HepG2 (cell line): ENCODE measurements around the gene LRRC8D. TPM values are rescaled to one million over a fixed set of nuclear protein-coding genes. Genes with fewer than 3 reads are reported as not detected.

Experiments
- ATAC-seq: fragments of 200-7000 bp; cut with Tn5 transposase; 3 replicates; pipeline ENCODE4 v1.9.1; 2020; ENCODE audit warnings: mild to moderate bottlenecking, moderate library complexity
- BruUV-seq: library from RNA; stranded (reverse); fragments of 400-500 nt; replicated peaks from 2 replicates; lab custom pipeline; 2021; lab: Mats Ljungman, UMichigan
- CTCF ChIA-PET: fragments of 300-600 bp; formaldehyde crosslinking; extraction: SDS; loops from one replicate; lab custom pipeline; 2021; ENCODE audit warnings: low total read pairs, inconsistent platforms, low intra/inter-chr PET ratio; lab: Yijun Ruan, JAX
- POLR2A ChIA-PET: fragments of 350-600 bp; sonication (Branson Sonifier 250); formaldehyde crosslinking; loops from one replicate; lab custom pipeline; 2020; ENCODE audit warnings: antibody characterized with exemption, inconsistent platforms; lab: Yijun Ruan, JAX
- DNase-seq: peaks from one replicate; pipeline ENCODE4 v3.0.0-alpha.2; 2015; ENCODE audit warnings: low spot score
- FAIRE-seq: peaks from 3 replicates; lab custom pipeline; 2011; peaks lifted over from hg19 to GRCh38; lab: Jason Lieb, UNC
- H2AFZ ChIP-seq: one replicate; pipeline ENCODE4 v1.6.1; 2011; ENCODE audit warnings: low read length, inconsistent platforms
- H3K27ac ChIP-seq: fragments of 300-600 bp; 3 replicates; pipeline ENCODE4 v1.8.0; 2011; ENCODE audit warnings: mixed run types, mild to moderate bottlenecking, mixed read lengths, low read length, inconsistent platforms; ENCODE audit not compliant: insufficient read depth; ENCODE audit errors: extremely low read length
- H3K27me3 ChIP-seq, 2 experiments: fragments of 200-600 bp in 1 of 2; 2 replicates in 1 of 2; 3 replicates in 1 of 2; pipeline versions ENCODE4 v1.6.0 to v1.8.0; 2011; ENCODE audit warnings: low read length in 2 of 2, mild to moderate bottlenecking in 2 of 2, moderate library complexity in 2 of 2, inconsistent platforms in 1 of 2; ENCODE audit not compliant: insufficient read depth in 2 of 2, control insufficient read depth in 1 of 2
- H3K36me3 ChIP-seq, 2 experiments: fragments of 200-600 bp in 1 of 2; replicated peaks in 1 of 2; 2 replicates in 1 of 2; 3 replicates in 1 of 2; pipeline versions ENCODE4 v1.5.1 to v1.8.0; 2011; ENCODE audit warnings: low read length in 2 of 2, inconsistent platforms in 1 of 2; ENCODE audit not compliant: insufficient read depth in 2 of 2, control insufficient read depth in 1 of 2
- H3K4me1 ChIP-seq: 2 replicates; pipeline ENCODE4 v1.5.1; 2012; ENCODE audit warnings: low read length, inconsistent platforms; ENCODE audit not compliant: insufficient read depth
- H3K4me2 ChIP-seq: 2 replicates; pipeline ENCODE4 v1.6.0; 2011; ENCODE audit warnings: low read depth, low read length, inconsistent platforms
- H3K4me3 ChIP-seq, 3 experiments: fragments of 200-600 bp in 1 of 3; sonication (generic), shearing (Covaris generic) in 1 of 3; replicated peaks in 1 of 3; 2 replicates each; pipeline ENCODE4 v1.5.1; 2011 to 2016; ENCODE audit warnings: low read length in 3 of 3, inconsistent platforms in 2 of 3, low read depth in 2 of 3, mild to moderate bottlenecking in 2 of 3, control low read depth in 1 of 3, mixed read lengths in 1 of 3; ENCODE audit not compliant: insufficient read depth in 1 of 3
- H3K79me2 ChIP-seq: one replicate; pipeline ENCODE4 v1.6.1; 2011; ENCODE audit warnings: low read length, inconsistent platforms; ENCODE audit not compliant: insufficient read depth
- H3K9ac ChIP-seq: 2 replicates; pipeline ENCODE4 v1.6.0; 2011; ENCODE audit warnings: mild to moderate bottlenecking, low read depth, low read length, inconsistent platforms; ENCODE audit not compliant: insufficient read depth
- H3K9me3 ChIP-seq: 2 replicates; pipeline ENCODE4 v1.5.1; 2012; ENCODE audit warnings: mild to moderate bottlenecking, low read length
- H4K20me1 ChIP-seq: 2 replicates; pipeline ENCODE4 v1.6.0; 2011; ENCODE audit warnings: inconsistent platforms, mild to moderate bottlenecking, low read length, moderate library complexity; ENCODE audit not compliant: insufficient read depth
- TMF1 ChIP-seq: sonication (generic); formaldehyde crosslinking; IDR thresholded peaks from 2 replicates; pipeline ENCODE4 v1.8.1; 2022; ENCODE audit warnings: low read depth, missing genetic modification reagents
- ZFX ChIP-seq: sonication (generic); formaldehyde crosslinking; IDR thresholded peaks from 2 replicates; pipeline ENCODE4 v1.4.0; 2020; ENCODE audit warnings: mild to moderate bottlenecking, low read depth, missing genetic modification reagents, moderate library complexity
- ZMAT5 ChIP-seq: sonication (generic); formaldehyde crosslinking; IDR thresholded peaks from 2 replicates; pipeline ENCODE4 v1.5.0; 2020; ENCODE audit warnings: mild to moderate bottlenecking, low read depth, missing genetic modification reagents, borderline replicate concordance
- ZNF281 ChIP-seq: sonication (generic); formaldehyde crosslinking; IDR thresholded peaks from 2 replicates; pipeline ENCODE4 v1.4.0; 2020; ENCODE audit warnings: missing genetic modification reagents, borderline replicate concordance
- ZNF605 ChIP-seq: sonication (generic); formaldehyde crosslinking; IDR thresholded peaks from 2 replicates; pipeline ENCODE4 v1.8.0; 2022; ENCODE audit warnings: mild to moderate bottlenecking, missing genetic modification reagents
- WGBS: methylation state at CpG from one replicate; pipeline ENCODE4 v1.1.6; 2017; ENCODE audit warnings: low lambda C conversion rate; 5-methylcytosine and 5-hydroxymethylcytosine counted together
- in situ Hi-C: cut with HindIII; loops from 2 replicates; pipeline ENCODE4 v1.10.0; 2017; ENCODE audit warnings: low pct_unique_long_range_greater_than_20kb; ENCODE audit not compliant: extremely low pct_ligation_motif_present
- intact Hi-C: fragments of 100-400 bp; cut with micrococcal nuclease; formaldehyde crosslinking; loops from one replicate; pipeline ENCODE4 v1.10.0; 2022; ENCODE audit not compliant: unreplicated experiment
- polyA plus RNA-seq, 8 experiments: library from polyadenylated mRNA; depleted of rRNA in 3 of 8; stranded (reverse) in 7 of 8; unstranded in 1 of 8; fragments of >200 nt; fragmentation: Illumina TruSeq in 4 of 8; extraction: Trizol in 4 of 8; gene quantifications; 2 replicates each; pipeline versions ENCODE4 v1.2.1 to v1.2.3, GENCODE V29; 2011 to 2016; ENCODE audit warnings: low read depth in 4 of 8, missing spikeins in 1 of 8, mixed read lengths in 1 of 8; ENCODE audit not compliant: insufficient read depth in 1 of 8
- total RNA-seq, 5 experiments: library from RNA; depleted of rRNA; stranded (reverse); fragments of >200 nt; fragmentation: Illumina TruSeq; extraction: Trizol; gene quantifications; 2 replicates each; pipeline ENCODE4 v1.2.3, GENCODE V29; 2016; ENCODE audit warnings: low read depth in 1 of 5
- TF ChIP-seq, protein P1 (sequence below): IDR thresholded peaks from 2 replicates; pipeline ENCODE4 v1.6.1; 2016
- TF ChIP-seq, protein P2 (sequence below): IDR thresholded peaks from 2 replicates; pipeline ENCODE4 v1.4.0; 2020; ENCODE audit warnings: mild to moderate bottlenecking, missing genetic modification reagents
- TF ChIP-seq, protein P3 (sequence below): IDR thresholded peaks from 2 replicates; pipeline ENCODE4 v1.6.1; 2016; ENCODE audit warnings: control low read depth

The LRRC8D gene
- total and polyA plus RNA-seq, 2 of the 13 experiments (the other 11 are each of a cell fraction or from before 2014, with no cell fraction given), result 29.9 to 45.5 TPM

GRCh38 chr1:89820422-89821321, at the start of gene LRRC8D (continued):
- TF ChIP-seq ZFX (CRISPR knock-in tag), result no peak; the same call in 1 of the 2 replicates
- peak; percentile 70; the same call in 1 of the 2 replicates for TF ChIP-seq ZNF605 (CRISPR knock-in tag)
- no peak; the same call in 1 of the 2 replicates for TF ChIP-seq ZMAT5 (CRISPR knock-in tag)
- TF ChIP-seq, protein P1, sequence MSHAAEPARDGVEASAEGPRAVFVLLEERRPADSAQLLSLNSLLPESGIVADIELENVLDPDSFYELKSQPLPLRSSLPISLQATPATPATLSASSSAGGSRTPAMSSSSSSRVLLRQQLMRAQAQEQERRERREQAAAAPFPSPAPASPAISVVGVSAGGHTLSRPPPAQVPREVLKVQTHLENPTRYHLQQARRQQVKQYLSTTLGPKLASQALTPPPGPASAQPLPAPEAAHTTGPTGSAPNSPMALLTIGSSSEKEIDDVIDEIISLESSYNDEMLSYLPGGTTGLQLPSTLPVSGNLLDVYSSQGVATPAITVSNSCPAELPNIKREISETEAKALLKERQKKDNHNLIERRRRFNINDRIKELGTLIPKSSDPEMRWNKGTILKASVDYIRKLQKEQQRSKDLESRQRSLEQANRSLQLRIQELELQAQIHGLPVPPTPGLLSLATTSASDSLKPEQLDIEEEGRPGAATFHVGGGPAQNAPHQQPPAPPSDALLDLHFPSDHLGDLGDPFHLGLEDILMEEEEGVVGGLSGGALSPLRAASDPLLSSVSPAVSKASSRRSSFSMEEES (CRISPR knock-in tag), result peak; percentile 87

- POLR2A ChIA-PET, result no interaction called here
- WGBS, result 41% methylated on average over 3 of the region's 5 CpGs
- in situ Hi-C loops (no loop called here), intact Hi-C loops (no loop called here)
- H3K9me3 ChIP-seq, result no peaks in the 10 kb centered on the region
- no peak overlapping the region for H2AFZ ChIP-seq
- H4K20me1 ChIP-seq, result no peaks in the 10 kb centered on the region
- H3K9ac ChIP-seq, result no peak overlapping the region
- DNase-seq, result no peak
- BruUV-seq, result no TSS peak
- no peak for FAIRE-seq
- H3K4me3 ChIP-seq, result no peak overlapping the region
- CTCF ChIA-PET, result no interaction called here
- no peak for ATAC-seq
- H3K4me2 ChIP-seq, result no peak overlapping the region
- H3K79me2 ChIP-seq, result no peaks in the 10 kb centered on the region
- H3K36me3 ChIP-seq, result no peaks in the 10 kb centered on the region
- no peaks in the 10 kb centered on the region for H3K4me1 ChIP-seq
- H3K27ac ChIP-seq, result no peak overlapping the region
- peaks cover 0 to 12% of the 10 kb centered on the region in 2 experiments; a peak in 1 of 5 replicates for H3K27me3 ChIP-seq
- TF ChIP-seq TMF1 (no peak), ZNF281 (CRISPR knock-in tag) (no peak)
- TF ChIP-seq, protein P2, sequence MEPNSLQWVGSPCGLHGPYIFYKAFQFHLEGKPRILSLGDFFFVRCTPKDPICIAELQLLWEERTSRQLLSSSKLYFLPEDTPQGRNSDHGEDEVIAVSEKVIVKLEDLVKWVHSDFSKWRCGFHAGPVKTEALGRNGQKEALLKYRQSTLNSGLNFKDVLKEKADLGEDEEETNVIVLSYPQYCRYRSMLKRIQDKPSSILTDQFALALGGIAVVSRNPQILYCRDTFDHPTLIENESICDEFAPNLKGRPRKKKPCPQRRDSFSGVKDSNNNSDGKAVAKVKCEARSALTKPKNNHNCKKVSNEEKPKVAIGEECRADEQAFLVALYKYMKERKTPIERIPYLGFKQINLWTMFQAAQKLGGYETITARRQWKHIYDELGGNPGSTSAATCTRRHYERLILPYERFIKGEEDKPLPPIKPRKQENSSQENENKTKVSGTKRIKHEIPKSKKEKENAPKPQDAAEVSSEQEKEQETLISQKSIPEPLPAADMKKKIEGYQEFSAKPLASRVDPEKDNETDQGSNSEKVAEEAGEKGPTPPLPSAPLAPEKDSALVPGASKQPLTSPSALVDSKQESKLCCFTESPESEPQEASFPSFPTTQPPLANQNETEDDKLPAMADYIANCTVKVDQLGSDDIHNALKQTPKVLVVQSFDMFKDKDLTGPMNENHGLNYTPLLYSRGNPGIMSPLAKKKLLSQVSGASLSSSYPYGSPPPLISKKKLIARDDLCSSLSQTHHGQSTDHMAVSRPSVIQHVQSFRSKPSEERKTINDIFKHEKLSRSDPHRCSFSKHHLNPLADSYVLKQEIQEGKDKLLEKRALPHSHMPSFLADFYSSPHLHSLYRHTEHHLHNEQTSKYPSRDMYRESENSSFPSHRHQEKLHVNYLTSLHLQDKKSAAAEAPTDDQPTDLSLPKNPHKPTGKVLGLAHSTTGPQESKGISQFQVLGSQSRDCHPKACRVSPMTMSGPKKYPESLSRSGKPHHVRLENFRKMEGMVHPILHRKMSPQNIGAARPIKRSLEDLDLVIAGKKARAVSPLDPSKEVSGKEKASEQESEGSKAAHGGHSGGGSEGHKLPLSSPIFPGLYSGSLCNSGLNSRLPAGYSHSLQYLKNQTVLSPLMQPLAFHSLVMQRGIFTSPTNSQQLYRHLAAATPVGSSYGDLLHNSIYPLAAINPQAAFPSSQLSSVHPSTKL (CRISPR knock-in tag), result no peak
- TF ChIP-seq, protein P3, sequence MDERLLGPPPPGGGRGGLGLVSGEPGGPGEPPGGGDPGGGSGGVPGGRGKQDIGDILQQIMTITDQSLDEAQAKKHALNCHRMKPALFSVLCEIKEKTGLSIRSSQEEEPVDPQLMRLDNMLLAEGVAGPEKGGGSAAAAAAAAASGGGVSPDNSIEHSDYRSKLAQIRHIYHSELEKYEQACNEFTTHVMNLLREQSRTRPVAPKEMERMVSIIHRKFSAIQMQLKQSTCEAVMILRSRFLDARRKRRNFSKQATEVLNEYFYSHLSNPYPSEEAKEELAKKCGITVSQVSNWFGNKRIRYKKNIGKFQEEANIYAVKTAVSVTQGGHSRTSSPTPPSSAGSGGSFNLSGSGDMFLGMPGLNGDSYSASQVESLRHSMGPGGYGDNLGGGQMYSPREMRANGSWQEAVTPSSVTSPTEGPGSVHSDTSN, result no peak
Observed at GRCh38 chr1:89771991-89772560, 48.8 kb upstream of the LRRC8D start.
